Smooth muscle cell (in vitro differentiated cells): Measurements from ENCODE around the gene C9orf50. TPM values are rescaled to one million over a fixed set of nuclear protein-coding genes. Genes with fewer than 3 reads are reported as not detected.
A peak's percentile ranks its signal among the peaks of the same experiment; 100 is the strongest.
"Not testable (repeated sequence)": the region's sequence is repeated elsewhere in the genome, so short reads cannot be mapped to it uniquely, and the experiment has no call there.

Experiments
- DNase-seq: peaks from one replicate; lab custom pipeline; 2025; ENCODE audit not compliant: unreplicated experiment; lab: John Stamatoyannopoulos, UW
- H2AFZ ChIP-seq: fragments of 200-600 bp; sonication (generic); 2 replicates; pipeline ENCODE4 v1.6.0; 2016; ENCODE audit warnings: antibody characterized with exemption, low read depth, mild to moderate bottlenecking
- H3F3A ChIP-seq: fragments of 200-600 bp; sonication (generic); 2 replicates; pipeline ENCODE4 v1.6.0; 2017; ENCODE audit warnings: antibody characterized with exemption, low read depth
- H3K27ac ChIP-seq: fragments of 200-600 bp; sonication (generic); 2 replicates; pipeline ENCODE4 v1.5.1; 2016; ENCODE audit warnings: low read depth, mild to moderate bottlenecking
- H3K27me3 ChIP-seq: fragments of 200-600 bp; sonication (generic); 2 replicates; pipeline ENCODE4 v1.6.1; 2016; ENCODE audit warnings: low read depth, mild to moderate bottlenecking
- H3K36me3 ChIP-seq: fragments of 200-600 bp; sonication (generic); 2 replicates; pipeline ENCODE4 v1.5.1; 2016; ENCODE audit warnings: low read depth
- H3K4me1 ChIP-seq: fragments of 200-600 bp; sonication (generic); 2 replicates; pipeline ENCODE4 v1.5.1; 2016; ENCODE audit warnings: low read depth
- H3K4me2 ChIP-seq: fragments of 200-600 bp; sonication (generic); 2 replicates; pipeline ENCODE4 v1.6.0; 2016; ENCODE audit warnings: mild to moderate bottlenecking
- H3K4me3 ChIP-seq: fragments of 200-600 bp; sonication (generic); 2 replicates; pipeline ENCODE4 v1.5.1; 2016; ENCODE audit warnings: mild to moderate bottlenecking
- H3K79me2 ChIP-seq: fragments of 200-600 bp; sonication (generic); 2 replicates; pipeline ENCODE4 v1.6.0; 2016; ENCODE audit warnings: low read depth, mild to moderate bottlenecking
- H3K9ac ChIP-seq: fragments of 200-600 bp; sonication (generic); 2 replicates; pipeline ENCODE4 v1.6.0; 2016; ENCODE audit warnings: low read depth
- H3K9me3 ChIP-seq: fragments of 200-600 bp; sonication (generic); replicated peaks from 2 replicates; pipeline ENCODE4 v1.5.1; 2016; ENCODE audit warnings: low read depth
- H4K20me1 ChIP-seq: fragments of 200-600 bp; sonication (generic); 2 replicates; pipeline ENCODE4 v1.6.0; 2016; ENCODE audit warnings: low read depth
- CTCF ChIP-seq: fragments of 200-600 bp; sonication (generic); IDR thresholded peaks from 2 replicates; pipeline ENCODE4 v1.5.1; 2017; ENCODE audit warnings: borderline replicate concordance, mild to moderate bottlenecking, antibody characterized with exemption; ENCODE audit not compliant: insufficient read depth, poor library complexity, severe bottlenecking
- WGBS: methylation state at CpG from one replicate; pipeline ENCODE4 v1.1.7; 2016; ENCODE audit warnings: low lambda C conversion rate; 5-methylcytosine and 5-hydroxymethylcytosine counted together
- polyA plus RNA-seq: library from polyadenylated mRNA; unstranded; fragments of >200 nt; fragmentation: Nextera tagmentation; extraction: Ambion mirVana; gene quantifications from 2 replicates; pipeline ENCODE4 v1.2.1, GENCODE V29; 2016
- total RNA-seq: library from RNA; depleted of rRNA; stranded (reverse); fragments of >200 nt; gene quantifications from 2 replicates; pipeline ENCODE4 v1.2.3, GENCODE V29; 2014

C9orf50 gene
- total and polyA plus RNA-seq, 2 experiments from 2014 or later, result 0.59 TPM; not detected in 1

GRCh38 chr9:129595311-129595741, 25.6 kb downstream of the C9orf50 start:
- Histone ChIP-seq H3F3A (peaks cover 11% of the 10 kb centered on the region), H3K4me2 (no peak overlapping the region), H3K9me3 (no peaks in the 10 kb centered on the region), H3K27ac (peak overlapping the region; percentile 18), H4K20me1 (no peaks in the 10 kb centered on the region), H3K9ac (no peak overlapping the region), H3K36me3 (no peaks in the 10 kb centered on the region), H3K4me1 (peaks cover 24% of the 10 kb centered on the region), H2AFZ (no peak overlapping the region), H3K79me2 (no peaks in the 10 kb centered on the region), H3K27me3 (no peaks in the 10 kb centered on the region), H3K4me3 (no peak overlapping the region)
- TF ChIP-seq CTCF, result no peak
- 60% methylated on average over 5 of the region's 5 CpGs for WGBS
- DNase-seq, result no peak

GRCh38 chr9:129594632-129595031, 26.3 kb downstream of the C9orf50 start:
- H3K27ac ChIP-seq, result no peak overlapping the region
- H3K27me3 ChIP-seq, result no peaks in the 10 kb centered on the region
- no peaks in the 10 kb centered on the region for H3K9me3 ChIP-seq
- H4K20me1 ChIP-seq, result no peaks in the 10 kb centered on the region
- H2AFZ ChIP-seq, result no peak overlapping the region
- H3K9ac ChIP-seq, result no peak overlapping the region
- H3K4me3 ChIP-seq, result no peak overlapping the region
- no peak overlapping the region for H3K4me2 ChIP-seq
- DNase-seq, result no peak
- H3K36me3 ChIP-seq, result no peaks in the 10 kb centered on the region
- H3F3A ChIP-seq, result peaks cover 11% of the 10 kb centered on the region
- no peaks in the 10 kb centered on the region for H3K79me2 ChIP-seq
- no peak for TF ChIP-seq CTCF
- WGBS, result 87% methylated on average over 7 of the region's 7 CpGs
- H3K4me1 ChIP-seq, result peaks cover 25% of the 10 kb centered on the region

GRCh38 chr9:129592790-129593189, 28.1 kb downstream of the C9orf50 start:
- not testable (repeated sequence) for H3K27ac ChIP-seq, H3K27me3 ChIP-seq, H3K4me2 ChIP-seq, H3F3A ChIP-seq, H3K79me2 ChIP-seq, DNase-seq, H3K9ac ChIP-seq, H3K4me3 ChIP-seq, H2AFZ ChIP-seq, H3K36me3 ChIP-seq, H3K9me3 ChIP-seq, H4K20me1 ChIP-seq
- H3K4me1 ChIP-seq, result peaks cover 18% of the 10 kb centered on the region
- WGBS, result 84% methylated on average over 10 of the region's 10 CpGs

- WGBS, result 69% methylated on average over 5 of the region's 5 CpGs
- DNase-seq, result no peak
- no peak overlapping the region for H3K9ac ChIP-seq
- no peaks in the 10 kb centered on the region for H4K20me1 ChIP-seq
- H3K79me2 ChIP-seq, result no peaks in the 10 kb centered on the region
- H3K9me3 ChIP-seq, result no peaks in the 10 kb centered on the region
- H3K27ac ChIP-seq, result no peak overlapping the region
- H3F3A ChIP-seq, result peaks cover 6% of the 10 kb centered on the region
- no peaks in the 10 kb centered on the region for H3K36me3 ChIP-seq
- H2AFZ ChIP-seq, result no peak overlapping the region
- H3K27me3 ChIP-seq, result no peaks in the 10 kb centered on the region
- TF ChIP-seq CTCF, result no peak
- no peak overlapping the region for H3K4me3 ChIP-seq
- peaks cover 19% of the 10 kb centered on the region for H3K4me1 ChIP-seq
- no peak overlapping the region for H3K4me2 ChIP-seq
Measured at GRCh38 chr9:129591916-129592315, 29.0 kb downstream of the C9orf50 start.
